SK-N-SH treated with all-trans-retinoic acid at 6 μM for 48 hours (cell line): Measurements from ENCODE around the gene PAN2.

ENCODE experiments used
- ATAC-seq: fragments of 200-7000 bp; cut with Tn5 transposase; 3 replicates; pipeline ENCODE4 v1.9.1; 2020; ENCODE audit warnings: mild to moderate bottlenecking, moderate library complexity
- ARNTL ChIP-seq: fragments of 450-650 bp; formaldehyde crosslinking; IDR thresholded peaks from 2 replicates; pipeline ENCODE4 v1.5.0; 2020; ENCODE audit warnings: low read depth, mild to moderate bottlenecking, moderate library complexity, borderline replicate concordance
- BACH2 ChIP-seq: fragments of 250-450 bp; sonication (Bioruptor Pico); IDR thresholded peaks from 2 replicates; pipeline ENCODE4 v1.9.0; 2021; ENCODE audit warnings: mild to moderate bottlenecking, borderline replicate concordance
- CREB5 ChIP-seq: fragments of 250-450 bp; sonication (Bioruptor Pico); IDR thresholded peaks from 2 replicates; pipeline ENCODE4 v1.5.1; 2020; ENCODE audit warnings: low read depth, mild to moderate bottlenecking, moderate library complexity
- CSRNP3 ChIP-seq: fragments of 250-450 bp; sonication (Bioruptor Pico); IDR thresholded peaks from 2 replicates; pipeline ENCODE4 v1.5.1; 2021; ENCODE audit warnings: mild to moderate bottlenecking, moderate library complexity
- ESRRG ChIP-seq: fragments of 250-450 bp; sonication (Bioruptor Pico); IDR thresholded peaks from 2 replicates; pipeline ENCODE4 v1.6.1; 2021; ENCODE audit warnings: mild to moderate bottlenecking
- GLIS3 ChIP-seq: fragments of 250-450 bp; sonication (Bioruptor Pico); IDR thresholded peaks from 2 replicates; pipeline ENCODE4 v1.5.0; 2020; ENCODE audit warnings: mild to moderate bottlenecking, moderate library complexity
- ISL1 ChIP-seq: fragments of 250-450 bp; sonication (Bioruptor Pico); IDR thresholded peaks from 2 replicates; pipeline ENCODE4 v2.1.2; 2022; ENCODE audit warnings: mild to moderate bottlenecking, moderate library complexity
- PATZ1 ChIP-seq: fragments of 250-450 bp; sonication (Bioruptor Pico); IDR thresholded peaks from 2 replicates; pipeline ENCODE4 v1.8.0; 2020; ENCODE audit warnings: mild to moderate bottlenecking, moderate library complexity, borderline replicate concordance
- POU6F1 ChIP-seq: fragments of 250-450 bp; sonication (Bioruptor Pico); IDR thresholded peaks from 2 replicates; pipeline ENCODE4 v1.8.0; 2021; ENCODE audit warnings: low read depth, mild to moderate bottlenecking, moderate library complexity, borderline replicate concordance
- RARB ChIP-seq: fragments of 250-450 bp; sonication (Bioruptor Pico); IDR thresholded peaks from 2 replicates; pipeline ENCODE4 v1.8.0; 2021; ENCODE audit warnings: mild to moderate bottlenecking, moderate library complexity
- SNAI2 ChIP-seq: fragments of 250-450 bp; sonication (Bioruptor Pico); IDR thresholded peaks from 2 replicates; pipeline ENCODE4 v1.5.0; 2020; ENCODE audit warnings: mild to moderate bottlenecking, moderate library complexity
- TCF4 ChIP-seq: fragments of 250-450 bp; sonication (Bioruptor Pico); IDR thresholded peaks from 2 replicates; pipeline ENCODE4 v1.8.0; 2021; ENCODE audit warnings: mild to moderate bottlenecking, moderate library complexity, borderline replicate concordance
- TOX ChIP-seq: fragments of 250-450 bp; sonication (Bioruptor Pico); IDR thresholded peaks from 2 replicates; pipeline ENCODE4 v1.8.0; 2021; ENCODE audit warnings: mild to moderate bottlenecking, moderate library complexity, borderline replicate concordance
- TSHZ2 ChIP-seq: fragments of 250-450 bp; sonication (Bioruptor Pico); IDR thresholded peaks from 2 replicates; pipeline ENCODE4 v1.5.0; 2020; ENCODE audit warnings: mild to moderate bottlenecking, moderate library complexity
- ZC3H10 ChIP-seq: fragments of 250-450 bp; sonication (Bioruptor Pico); IDR thresholded peaks from 2 replicates; pipeline ENCODE4 v1.5.1; 2021; ENCODE audit warnings: mild to moderate bottlenecking, moderate library complexity
- ZFP3 ChIP-seq: fragments of 250-450 bp; sonication (Bioruptor Pico); IDR thresholded peaks from 2 replicates; pipeline ENCODE4 v1.5.0; 2020; ENCODE audit warnings: mild to moderate bottlenecking, moderate library complexity
- ZFP30 ChIP-seq: fragments of 450-650 bp; formaldehyde crosslinking; IDR thresholded peaks from 2 replicates; pipeline ENCODE4 v1.5.0; 2022; ENCODE audit warnings: mild to moderate bottlenecking, moderate library complexity
- ZNF565 ChIP-seq: fragments of 450-650 bp; formaldehyde crosslinking; conservative IDR thresholded peaks from 2 replicates; pipeline ENCODE4 v1.5.0; 2020; ENCODE audit warnings: low read depth, mild to moderate bottlenecking, moderate library complexity
- ZNF70 ChIP-seq: fragments of 450-650 bp; formaldehyde crosslinking; IDR thresholded peaks from 2 replicates; pipeline ENCODE4 v1.5.0; 2020; ENCODE audit warnings: mild to moderate bottlenecking, moderate library complexity
- ZNF8 ChIP-seq: fragments of 450-650 bp; formaldehyde crosslinking; IDR thresholded peaks from 2 replicates; pipeline ENCODE4 v1.5.0; 2020; ENCODE audit warnings: mild to moderate bottlenecking, moderate library complexity

The PAN2 gene

GRCh38 chr12:56282030-56282429 is 51.8 kb downstream of the PAN2 start:
- TF ChIP-seq PATZ1 (CRISPR knock-in tag) (no peak), ZNF70 (CRISPR knock-in tag) (no peak), TSHZ2 (CRISPR knock-in tag) (no peak), ZNF8 (CRISPR knock-in tag) (no peak), ZFP30 (CRISPR knock-in tag) (no peak), CREB5 (CRISPR knock-in tag) (no peak), POU6F1 (CRISPR knock-in tag) (no peak), ARNTL (CRISPR knock-in tag) (no peak), TCF4 (CRISPR knock-in tag) (no peak)
- TF ChIP-seq, all 23 proteins: peak for 0
- no peak for ATAC-seq

- no peak for ATAC-seq
- TF ChIP-seq ZNF8 (CRISPR knock-in tag), result no peak
- no peak for TF ChIP-seq ARNTL (CRISPR knock-in tag)
- TF ChIP-seq ZNF565 (CRISPR knock-in tag), result no peak
- TF ChIP-seq TSHZ2 (CRISPR knock-in tag), result no peak
- no peak for TF ChIP-seq GLIS3 (CRISPR knock-in tag)
- TF ChIP-seq ZFP30 (CRISPR knock-in tag), result no peak
- TF ChIP-seq TOX (CRISPR knock-in tag), result no peak
- TF ChIP-seq ZC3H10 (CRISPR knock-in tag), result no peak
- no peak for TF ChIP-seq BACH2 (CRISPR knock-in tag)
- no peak for TF ChIP-seq ZNF70 (CRISPR knock-in tag)
- no peak for TF ChIP-seq ESRRG (CRISPR knock-in tag)
- no peak for TF ChIP-seq POU6F1 (CRISPR knock-in tag)
- no peak for TF ChIP-seq ZFP3
- TF ChIP-seq CSRNP3 (CRISPR knock-in tag), result no peak
- no peak for TF ChIP-seq TCF4 (CRISPR knock-in tag)
- TF ChIP-seq RARB (CRISPR knock-in tag), result no peak
- no peak for TF ChIP-seq SNAI2 (CRISPR knock-in tag)
- TF ChIP-seq ISL1 (CRISPR knock-in tag), result no peak
Observed at GRCh38 chr12:56280849-56281248, 53.0 kb downstream of the PAN2 start.
